Spleen (tissue), 7 donors: ENCODE data around the gene HAUS3.

Experiments used
- CTCF ChIP-seq, 11 experiments: fragments of 200-600 bp in 7 of 11; fragments of 450-650 bp in 4 of 11; sonication (generic) in 4 of 11; IDR thresholded peaks in 8 of 11; conservative IDR thresholded peaks in 3 of 11; 1 replicate in 7 of 11; 2 replicates in 4 of 11; pipeline versions ENCODE4 v1.4.0 to v1.8.0; 2016 to 2021; ENCODE audit warnings: antibody characterized with exemption in 11 of 11, inconsistent platforms in 4 of 11, mild to moderate bottlenecking in 1 of 11
- POLR2AphosphoS5 ChIP-seq, 3 donors: sonication (generic); formaldehyde crosslinking; IDR thresholded peaks; one replicate each; pipeline ENCODE4 v1.5.1; 2017; ENCODE audit warnings: antibody characterized with exemption in 3 of 3
- donor health status: DM: no; HTN: no; CAD: no; lungs with moderate emphysema.
- donor health status: DM: no; HTN: no; CAD: no.
- donor health status: DM: no; HTN: no; CAD: no.

- TF ChIP-seq POLR2AphosphoS5 (IDR thresholded peaks at IDR 0.05) (no peak), CTCF (IDR thresholded peaks at IDR 0.05 in 8 of 11, conservative IDR thresholded peaks at IDR 0.05 in 3 of 11) (no peak)
These were observed 24.9 kb upstream of the HAUS3 start for GRCh38 chr4:2266821-2267220.
